ENCODE data around the gene CD81. TPM values are rescaled to one million over a fixed set of nuclear protein-coding genes. Genes with fewer than 3 reads are reported as not detected.

The CD81 gene
- total RNA-seq, 1 experiment from 2014 or later = 296 TPM

DNA sequence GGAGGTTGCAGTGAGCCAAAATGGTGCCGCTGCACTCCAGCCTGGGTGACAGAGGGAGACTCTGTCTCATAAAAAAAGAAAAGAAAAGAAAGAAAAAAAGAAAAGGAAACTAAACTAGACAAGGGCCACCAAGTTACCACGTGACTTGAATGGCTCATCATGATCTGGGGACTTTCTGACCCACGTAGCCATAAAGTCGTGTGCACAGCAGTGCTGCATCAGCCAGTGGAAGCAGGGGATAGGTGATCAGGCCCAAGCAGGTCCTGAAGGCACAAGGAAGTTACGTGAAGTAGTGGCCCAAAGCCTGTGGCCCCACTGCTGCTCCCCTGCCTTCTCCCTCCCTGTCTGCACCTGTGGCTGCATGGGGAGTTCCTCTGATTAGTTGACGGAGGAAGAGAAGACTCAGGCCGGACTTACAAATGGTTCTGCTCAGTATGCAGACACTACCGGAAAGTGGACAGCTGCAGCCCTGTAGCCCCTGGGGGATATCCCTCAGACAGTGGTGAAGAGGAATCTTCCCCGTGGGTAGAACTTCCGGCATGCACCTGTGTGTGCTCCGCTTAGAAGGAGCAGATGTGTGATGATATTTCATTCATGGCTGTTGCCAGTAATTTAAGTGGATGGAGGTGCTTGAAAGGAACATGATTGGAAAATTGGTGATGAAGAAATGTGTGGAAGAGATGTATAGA, 18.2 kb upstream of the CD81 start:
- Histone ChIP-seq H3K9ac (ENCODE audit: low read length) (no peak overlapping the region), H3K36me3 (ENCODE audit: control insufficient read depth in 1 of 2, insufficient read depth in 2 of 2, low read length in 2 of 2) (no peaks in the 10 kb centered on the region), H3K9me3 (ENCODE audit: control insufficient read depth in 1 of 2, insufficient read depth in 1 of 2, low read depth in 1 of 2, low read length in 2 of 2) (no peaks in the 10 kb centered on the region), H3K4me1 (ENCODE audit: control insufficient read depth in 1 of 2, insufficient read depth in 2 of 2, low read length in 2 of 2) (peaks cover 0 to 3% of the 10 kb centered on the region in 2 experiments; a peak in 1 of 4 replicates), H4K20me1 (ENCODE audit: insufficient read depth) (no peaks in the 10 kb centered on the region), H3K9me2 (ENCODE audit: insufficient read depth) (no peaks in the 10 kb centered on the region), H3K4me3 (replicated peaks in 1 of 2; ENCODE audit: low read depth in 1 of 2, low read length in 2 of 2) (no peak overlapping the region), H2AFZ (ENCODE audit: low read depth, low read length, poor library complexity, severe bottlenecking) (no peak overlapping the region), H3K27me3 (ENCODE audit: insufficient read depth, low read length) (no peaks in the 10 kb centered on the region), H3K27ac (ENCODE audit: low read depth, low read length) (no peak overlapping the region), H3K4me2 (ENCODE audit: low read length) (no peak overlapping the region), H3K79me2 (ENCODE audit: insufficient read depth, low read length) (no peaks in the 10 kb centered on the region)
- ATAC-seq (no peak), DNase-seq (ENCODE audit: low read depth, low spot score) (no peak)
- CTCF ChIA-PET = no interaction called here
- BruUV-seq (replicated peaks) = no TSS peak
- TF ChIP-seq FOSL1 (IDR thresholded peaks at IDR 0.05; ENCODE audit: low read depth) (no peak), EZH2phosphoT487 (IDR thresholded peaks at IDR 0.05; ENCODE audit: borderline replicate concordance) (no peak)
- TF ChIP-seq, protein P1, sequence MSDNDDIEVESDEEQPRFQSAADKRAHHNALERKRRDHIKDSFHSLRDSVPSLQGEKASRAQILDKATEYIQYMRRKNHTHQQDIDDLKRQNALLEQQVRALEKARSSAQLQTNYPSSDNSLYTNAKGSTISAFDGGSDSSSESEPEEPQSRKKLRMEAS (IDR thresholded peaks at IDR 0.05) = no peak
- intact Hi-C loops (cut with micrococcal nuclease) = no loop called here
- RAD21 ChIA-PET (ENCODE audit: low non-redundant PET in 1 of 2, low total read pairs in 2 of 2, uncharacterized antibody in 2 of 2, unreplicated experiment in 2 of 2) = no interaction called here
- POLR2A ChIA-PET = no interaction called here

DNA sequence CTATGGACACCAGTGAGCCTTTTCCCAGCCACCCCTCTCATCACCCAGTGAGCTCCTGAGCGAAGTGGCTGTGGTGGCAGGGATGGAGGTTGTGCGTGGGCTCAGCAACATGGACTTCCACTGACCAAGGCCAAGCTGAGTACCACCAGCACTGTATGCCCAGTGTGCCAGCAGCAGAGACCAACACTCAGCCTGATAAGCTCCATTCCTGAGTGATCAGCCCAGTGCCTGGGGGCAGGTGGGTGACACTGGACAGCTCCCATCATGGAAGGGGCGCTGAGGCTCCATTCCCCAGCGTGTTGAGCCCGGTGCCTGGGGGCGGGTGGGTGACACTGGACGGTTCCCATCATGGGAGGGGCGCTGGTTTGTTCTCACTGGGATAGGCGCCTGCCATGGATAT, 17.6 kb upstream of the CD81 start:
- Histone ChIP-seq H3K4me2 (ENCODE audit: low read length) (no peak overlapping the region), H3K9ac (ENCODE audit: low read length) (no peak overlapping the region), H3K27ac (ENCODE audit: low read depth, low read length) (no peak overlapping the region), H3K4me1 (ENCODE audit: control insufficient read depth in 1 of 2, insufficient read depth in 2 of 2, low read length in 2 of 2) (peaks cover 0 to 3% of the 10 kb centered on the region in 2 experiments; a peak in 1 of 4 replicates), H4K20me1 (ENCODE audit: insufficient read depth) (no peaks in the 10 kb centered on the region), H3K79me2 (ENCODE audit: insufficient read depth, low read length) (no peaks in the 10 kb centered on the region), H3K36me3 (ENCODE audit: control insufficient read depth in 1 of 2, insufficient read depth in 2 of 2, low read length in 2 of 2) (no peaks in the 10 kb centered on the region), H3K27me3 (ENCODE audit: insufficient read depth, low read length) (no peaks in the 10 kb centered on the region), H3K9me3 (ENCODE audit: control insufficient read depth in 1 of 2, insufficient read depth in 1 of 2, low read depth in 1 of 2, low read length in 2 of 2) (no peaks in the 10 kb centered on the region), H3K9me2 (ENCODE audit: insufficient read depth) (no peaks in the 10 kb centered on the region), H2AFZ (ENCODE audit: low read depth, low read length, poor library complexity, severe bottlenecking) (no peak overlapping the region), H3K4me3 (replicated peaks in 1 of 2; ENCODE audit: low read depth in 1 of 2, low read length in 2 of 2) (no peak overlapping the region)
- no peak for ATAC-seq
- intact Hi-C loops (cut with micrococcal nuclease) = no loop called here
- ChIA-PET RAD21 (ENCODE audit: low non-redundant PET in 1 of 2, low total read pairs in 2 of 2, uncharacterized antibody in 2 of 2, unreplicated experiment in 2 of 2) (no interaction called here), POLR2A (no interaction called here), CTCF (no interaction called here)
- no TSS peak for BruUV-seq (replicated peaks)
- DNase-seq (ENCODE audit: low read depth, low spot score) = no peak
- TF ChIP-seq SRF (IDR thresholded peaks at IDR 0.05; ENCODE audit: low read depth) = no peak
- no peak for TF ChIP-seq ELF1 (IDR thresholded peaks at IDR 0.05; ENCODE audit: borderline replicate concordance, low read depth)
- TF ChIP-seq, protein P2, sequence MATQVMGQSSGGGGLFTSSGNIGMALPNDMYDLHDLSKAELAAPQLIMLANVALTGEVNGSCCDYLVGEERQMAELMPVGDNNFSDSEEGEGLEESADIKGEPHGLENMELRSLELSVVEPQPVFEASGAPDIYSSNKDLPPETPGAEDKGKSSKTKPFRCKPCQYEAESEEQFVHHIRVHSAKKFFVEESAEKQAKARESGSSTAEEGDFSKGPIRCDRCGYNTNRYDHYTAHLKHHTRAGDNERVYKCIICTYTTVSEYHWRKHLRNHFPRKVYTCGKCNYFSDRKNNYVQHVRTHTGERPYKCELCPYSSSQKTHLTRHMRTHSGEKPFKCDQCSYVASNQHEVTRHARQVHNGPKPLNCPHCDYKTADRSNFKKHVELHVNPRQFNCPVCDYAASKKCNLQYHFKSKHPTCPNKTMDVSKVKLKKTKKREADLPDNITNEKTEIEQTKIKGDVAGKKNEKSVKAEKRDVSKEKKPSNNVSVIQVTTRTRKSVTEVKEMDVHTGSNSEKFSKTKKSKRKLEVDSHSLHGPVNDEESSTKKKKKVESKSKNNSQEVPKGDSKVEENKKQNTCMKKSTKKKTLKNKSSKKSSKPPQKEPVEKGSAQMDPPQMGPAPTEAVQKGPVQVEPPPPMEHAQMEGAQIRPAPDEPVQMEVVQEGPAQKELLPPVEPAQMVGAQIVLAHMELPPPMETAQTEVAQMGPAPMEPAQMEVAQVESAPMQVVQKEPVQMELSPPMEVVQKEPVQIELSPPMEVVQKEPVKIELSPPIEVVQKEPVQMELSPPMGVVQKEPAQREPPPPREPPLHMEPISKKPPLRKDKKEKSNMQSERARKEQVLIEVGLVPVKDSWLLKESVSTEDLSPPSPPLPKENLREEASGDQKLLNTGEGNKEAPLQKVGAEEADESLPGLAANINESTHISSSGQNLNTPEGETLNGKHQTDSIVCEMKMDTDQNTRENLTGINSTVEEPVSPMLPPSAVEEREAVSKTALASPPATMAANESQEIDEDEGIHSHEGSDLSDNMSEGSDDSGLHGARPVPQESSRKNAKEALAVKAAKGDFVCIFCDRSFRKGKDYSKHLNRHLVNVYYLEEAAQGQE (IDR thresholded peaks at IDR 0.05; ENCODE audit: low read depth) = no peak
- no peak for TF ChIP-seq ZFX (IDR thresholded peaks at IDR 0.05)
- TF ChIP-seq, protein P3, sequence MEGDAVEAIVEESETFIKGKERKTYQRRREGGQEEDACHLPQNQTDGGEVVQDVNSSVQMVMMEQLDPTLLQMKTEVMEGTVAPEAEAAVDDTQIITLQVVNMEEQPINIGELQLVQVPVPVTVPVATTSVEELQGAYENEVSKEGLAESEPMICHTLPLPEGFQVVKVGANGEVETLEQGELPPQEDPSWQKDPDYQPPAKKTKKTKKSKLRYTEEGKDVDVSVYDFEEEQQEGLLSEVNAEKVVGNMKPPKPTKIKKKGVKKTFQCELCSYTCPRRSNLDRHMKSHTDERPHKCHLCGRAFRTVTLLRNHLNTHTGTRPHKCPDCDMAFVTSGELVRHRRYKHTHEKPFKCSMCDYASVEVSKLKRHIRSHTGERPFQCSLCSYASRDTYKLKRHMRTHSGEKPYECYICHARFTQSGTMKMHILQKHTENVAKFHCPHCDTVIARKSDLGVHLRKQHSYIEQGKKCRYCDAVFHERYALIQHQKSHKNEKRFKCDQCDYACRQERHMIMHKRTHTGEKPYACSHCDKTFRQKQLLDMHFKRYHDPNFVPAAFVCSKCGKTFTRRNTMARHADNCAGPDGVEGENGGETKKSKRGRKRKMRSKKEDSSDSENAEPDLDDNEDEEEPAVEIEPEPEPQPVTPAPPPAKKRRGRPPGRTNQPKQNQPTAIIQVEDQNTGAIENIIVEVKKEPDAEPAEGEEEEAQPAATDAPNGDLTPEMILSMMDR (IDR thresholded peaks at IDR 0.05 in 2 of 3, conservative IDR thresholded peaks at IDR 0.05 in 1 of 3; ENCODE audit: borderline replicate concordance in 1 of 3, insufficient read depth in 1 of 3, low read depth in 2 of 3, low read length in 2 of 3) = no peak
- no peak for TF ChIP-seq TCF7L2 (IDR thresholded peaks at IDR 0.05; ENCODE audit: borderline replicate concordance, extremely low read depth, insufficient read depth, insufficient read length)
- no peak for TF ChIP-seq YY1 (IDR thresholded peaks at IDR 0.05; ENCODE audit: extremely low read depth, insufficient replicate concordance, low read depth, low read length)
- no peak for TF ChIP-seq SP1 (IDR thresholded peaks at IDR 0.05; ENCODE audit: low read depth)

Data from HCT116 (cell line).